B cell (primary cell): Measurements from ENCODE around the gene SPHK2. TPM values are rescaled to one million over a fixed set of nuclear protein-coding genes. Genes with fewer than 3 reads are reported as not detected.
A peak's percentile ranks its signal among the peaks of the same experiment; 100 is the strongest.

Source experiments
- ATAC-seq: fragments of 200-7000 bp; cut with Tn5 transposase; one replicate; pipeline ENCODE4 v1.10.0; 2021; ENCODE audit warnings: low read depth, mild to moderate bottlenecking, moderate number of reproducible peaks, moderate library complexity
- CTCF ChIA-PET: fragments of 350-600 bp; sonication (Branson Sonifier 250); formaldehyde crosslinking; loops from one replicate; lab custom pipeline; 2021; ENCODE audit warnings: antibody characterized with exemption, inconsistent platforms; lab: Charles Lee
- POLR2A ChIA-PET: fragments of 350-600 bp; sonication (Branson Sonifier 250); formaldehyde crosslinking; loops from one replicate; lab custom pipeline; 2021; ENCODE audit warnings: antibody characterized with exemption; lab: Charles Lee
- DNase-seq: peaks from one replicate; pipeline ENCODE4 v3.0.0; 2013
- H2AFZ ChIP-seq: 2 replicates; pipeline ENCODE4 v1.6.1; 2012; ENCODE audit warnings: mild to moderate bottlenecking, low read depth, low read length; ENCODE audit not compliant: insufficient read depth, poor library complexity, severe bottlenecking
- H3K27ac ChIP-seq, 2 donors: 1 replicate in 1 of 2; 2 replicates in 1 of 2; pipeline ENCODE4 v1.5.1; 2012 to 2013; ENCODE audit warnings: low read length in 2 of 2, mild to moderate bottlenecking in 2 of 2, moderate library complexity in 1 of 2
- H3K27me3 ChIP-seq, 4 experiments: fragments of 200-600 bp in 1 of 4; sonication (generic) in 1 of 4; replicated peaks in 1 of 4; 1 replicate in 2 of 4; 2 replicates in 2 of 4; pipeline versions ENCODE4 v1.6.1 to v1.7.0; 2013 to 2016; ENCODE audit warnings: low read length in 3 of 4, mild to moderate bottlenecking in 2 of 4, mixed read lengths in 1 of 4, moderate library complexity in 1 of 4; ENCODE audit not compliant: insufficient read depth in 4 of 4, control insufficient read depth in 3 of 4; ENCODE audit errors: control extremely low read depth in 1 of 4
- H3K36me3 ChIP-seq, 2 experiments: replicated peaks in 1 of 2; 1 replicate in 1 of 2; 2 replicates in 1 of 2; pipeline versions ENCODE4 v1.6.1 to v1.7.1; 2013; ENCODE audit warnings: low read length in 1 of 2; ENCODE audit not compliant: insufficient read depth in 2 of 2, control insufficient read depth in 1 of 2; ENCODE audit errors: control extremely low read depth in 1 of 2, extremely low read depth in 1 of 2
- H3K4me1 ChIP-seq, 2 donors: fragments of 200-600 bp in 1 of 2; sonication (generic) in 1 of 2; 1 replicate in 1 of 2; 2 replicates in 1 of 2; pipeline versions ENCODE4 v1.5.1 to v1.6.1; 2013 to 2017; ENCODE audit warnings: low read length in 2 of 2; ENCODE audit not compliant: control insufficient read depth in 2 of 2, insufficient read depth in 2 of 2
- H3K4me2 ChIP-seq: replicated peaks from 2 replicates; pipeline ENCODE3; 2012; ENCODE audit warnings: mild to moderate bottlenecking, low read depth, low read length; ENCODE audit not compliant: poor library complexity, severe bottlenecking
- H3K4me3 ChIP-seq, 5 experiments: fragments of 200-600 bp in 1 of 5; sonication (generic) in 1 of 5; 1 replicate in 3 of 5; 2 replicates in 2 of 5; pipeline versions ENCODE4 v1.5.1 to v1.7.0; 2011 to 2016; ENCODE audit warnings: low read length in 4 of 5, mild to moderate bottlenecking in 4 of 5, low read depth in 2 of 5, control low read depth in 1 of 5, moderate library complexity in 1 of 5; ENCODE audit not compliant: insufficient read depth in 1 of 5; ENCODE audit errors: control extremely low read depth in 1 of 5, extremely low read depth in 1 of 5
- H3K79me2 ChIP-seq: fragments of 200-600 bp; sonication (generic); one replicate; pipeline ENCODE4 v1.6.0; 2016; ENCODE audit warnings: low read length; ENCODE audit not compliant: control insufficient read depth, insufficient read depth
- H3K9ac ChIP-seq: fragments of 200-600 bp; sonication (generic); 2 replicates; pipeline ENCODE4 v1.6.1; 2017; ENCODE audit warnings: mild to moderate bottlenecking, low read length, moderate library complexity
- H3K9me3 ChIP-seq, 3 donors: one replicate each; pipeline versions ENCODE4 v1.6.1 to v1.7.1; 2013; ENCODE audit warnings: low read length in 2 of 3; ENCODE audit not compliant: control insufficient read depth in 2 of 3, insufficient read depth in 1 of 3; ENCODE audit errors: control extremely low read depth in 1 of 3
- H4K20me1 ChIP-seq: 2 replicates; pipeline ENCODE4 v1.6.0; 2012; ENCODE audit warnings: mild to moderate bottlenecking, low read length; ENCODE audit not compliant: insufficient read depth, control insufficient read depth, poor library complexity, severe bottlenecking
- H3K27ac Mint-ChIP-seq: one replicate; pipeline ENCODE4 v1.8.0; 2021; ENCODE audit warnings: mixed read lengths
- H3K27me3 Mint-ChIP-seq: one replicate; pipeline ENCODE4 v1.8.0; 2021; ENCODE audit warnings: mixed read lengths
- H3K4me1 Mint-ChIP-seq: one replicate; pipeline ENCODE4 v1.8.0; 2021; ENCODE audit warnings: mixed read lengths
- H3K4me3 Mint-ChIP-seq: one replicate; pipeline ENCODE4 v1.8.0; 2021; ENCODE audit warnings: mixed read lengths
- H3K9me3 Mint-ChIP-seq: one replicate; pipeline ENCODE4 v1.8.0; 2022; ENCODE audit warnings: mixed read lengths; ENCODE audit not compliant: insufficient read depth
- CTCF ChIP-seq: fragments of 200-600 bp; IDR thresholded peaks from one replicate; pipeline ENCODE4 v1.8.0; 2022; ENCODE audit warnings: antibody characterized with exemption, mild to moderate bottlenecking
- EZH2 ChIP-seq: IDR thresholded peaks from 2 replicates; pipeline ENCODE4 v1.6.1; 2012; ENCODE audit warnings: borderline replicate concordance, low read depth, mild to moderate bottlenecking, moderate library complexity, low read length; ENCODE audit not compliant: insufficient read depth, poor library complexity, severe bottlenecking
- WGBS: methylation state at CpG from one replicate; pipeline ENCODE4 v1.1.5; 2013; ENCODE audit warnings: missing lambda C conversion rate; ENCODE audit not compliant: insufficient coverage; 5-methylcytosine and 5-hydroxymethylcytosine counted together
- intact Hi-C: fragments of 100-400 bp; cut with micrococcal nuclease; formaldehyde crosslinking; loops from one replicate; pipeline ENCODE4 v1.10.0; 2022
- polyA plus RNA-seq: library from polyadenylated mRNA; depleted of rRNA; stranded (reverse); fragments of >200 nt; gene quantifications from 2 replicates; pipeline ENCODE4 v1.2.3, GENCODE V29; 2012
- total RNA-seq, 2 donors: library from RNA; stranded (reverse); fragments of 120-200 nt in 1 of 2; gene quantifications; 1 replicate in 1 of 2; 2 replicates in 1 of 2; pipeline versions ENCODE4 v1.2.3 to v1.2.4, GENCODE V29; 2013 to 2022

Gene SPHK2
- total and polyA plus RNA-seq, 2 donors (not counting 1 experiment from before 2014, with no cell fraction given): 17.0 to 47.3 TPM

DNA sequence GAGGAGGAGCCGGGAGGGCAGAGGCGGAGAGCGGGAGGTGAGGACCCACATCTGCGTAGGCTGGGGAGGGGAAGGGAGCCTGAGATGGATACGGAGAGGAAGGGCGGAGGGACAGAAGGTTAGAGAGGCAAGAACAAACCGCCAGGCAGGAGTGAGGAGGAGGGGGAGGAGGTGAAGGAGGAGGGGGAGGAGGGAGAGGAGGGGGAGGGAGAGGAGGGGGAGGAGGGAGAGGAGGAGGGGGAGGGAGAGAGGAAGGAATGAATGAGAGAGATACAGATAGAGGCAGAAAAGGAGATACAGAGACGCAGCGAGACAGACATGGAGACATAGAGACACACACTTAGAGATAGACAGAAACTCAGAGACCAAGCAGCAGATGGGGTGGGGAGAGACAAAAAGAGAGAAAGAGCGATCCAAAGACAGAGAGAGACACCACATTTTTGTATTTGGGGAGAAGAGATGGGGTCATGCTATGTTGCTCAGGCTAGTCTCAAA, 27.5 kb downstream of the SPHK2 start:
- Mint-ChIP-seq H3K27ac (peak overlapping the region; percentile 92), H3K4me1 (peaks cover 49% of the 10 kb centered on the region), H3K4me3 (peak overlapping the region; percentile 96), H3K9me3 (no peaks in the 10 kb centered on the region), H3K27me3 (no peaks in the 10 kb centered on the region)
- Histone ChIP-seq H2AFZ (peak overlapping the region; percentile 97), H3K79me2 (peaks cover 38% of the 10 kb centered on the region), H3K9ac (peak overlapping the region; percentile 87), H3K36me3 (no peaks in the 10 kb centered on the region), H3K27me3 (no peaks in the 10 kb centered on the region), H3K4me1 (peaks cover 23 to 45% of the 10 kb centered on the region in 2 donors), H4K20me1 (no peaks in the 10 kb centered on the region), H3K9me3 (peaks cover 0 to 8% (median 0%) of the 10 kb centered on the region in 3 donors), H3K4me2 (peak overlapping the region; percentile 99), H3K27ac (peak overlapping the region; percentile 74 to 80), H3K4me3 (peak overlapping the region in 4 of 5 experiments; percentile 53 to 95 (median 76))
- DNase-seq: peak; percentile 46
- intact Hi-C loops: loop anchor here (1.0 to 2.0 kb wide), 9 partner anchors 8 to 319 kb away; partner anchors contain the start of gene FTL
- ATAC-seq: no peak
- TF ChIP-seq CTCF: no peak
- no peak for TF ChIP-seq EZH2
- WGBS: 0% methylated on average over 5 of the region's 10 CpGs
- POLR2A ChIA-PET: interaction anchor here (0.6 to 2.4 kb wide), 8 partner anchors 9 to 347 kb away, joined by 3 to 22 read pairs (median 8); partner anchors contain the start of genes DBP, GYS1, RPL18 and RUVBL2
- CTCF ChIA-PET: interaction anchor here (1.0 to 3.5 kb wide), 9 partner anchors 10 to 324 kb away, joined by 3 to 51 read pairs (median 9); partner anchors contain the start of gene DBP

- intact Hi-C loops: no loop called here
- H2AFZ ChIP-seq: no peak overlapping the region
- ATAC-seq: no peak
- no CpG with 5 or more reads among the region's 2 CpGs for WGBS
- H3K9ac ChIP-seq: no peak overlapping the region
- no peaks in the 10 kb centered on the region for H3K27me3 Mint-ChIP-seq
- no peaks in the 10 kb centered on the region for H3K36me3 ChIP-seq
- CTCF ChIA-PET: interaction anchor here (0.7 to 2.7 kb wide), 6 partner anchors 14 to 629 kb away, joined by 3 to 20 read pairs (median 4); no protein-coding TSS in a partner anchor
- POLR2A ChIA-PET: interaction anchor here (0.6 to 1.2 kb wide), 4 partner anchors 10 to 317 kb away, joined by 5 to 12 read pairs (median 8); partner anchors contain the start of gene FTL
- peak overlapping the region; percentile 59 for H3K4me3 Mint-ChIP-seq
- H3K9me3 ChIP-seq: peaks cover 0 to 8% (median 0%) of the 10 kb centered on the region in 3 donors
- no peak overlapping the region for H3K4me2 ChIP-seq
- H3K27me3 ChIP-seq: no peaks in the 10 kb centered on the region
- no peaks in the 10 kb centered on the region for H3K9me3 Mint-ChIP-seq
- no peak overlapping the region for H3K4me3 ChIP-seq
- no peaks in the 10 kb centered on the region for H4K20me1 ChIP-seq
- no peak for TF ChIP-seq CTCF
- TF ChIP-seq EZH2: no peak
- peaks cover 52% of the 10 kb centered on the region for H3K4me1 Mint-ChIP-seq
- H3K4me1 ChIP-seq: peaks cover 23 to 48% of the 10 kb centered on the region in 2 donors
- no peak for DNase-seq
- peaks cover 26% of the 10 kb centered on the region for H3K79me2 ChIP-seq
- H3K27ac Mint-ChIP-seq: peak overlapping the region; percentile 87
- H3K27ac ChIP-seq: peak overlapping the region in 1 of 2 donors; percentile 48
Measured at GRCh38 chr19:48648134-48648533, 28.8 kb downstream of the SPHK2 start.
